Ammon's horn (tissue), 1 donor: Measurements from ENCODE around the gene ZAP70.
"Not testable (repeated sequence)": the region's sequence is repeated elsewhere in the genome, so short reads cannot be mapped to it uniquely, and the experiment has no call there.

Source experiments
- DNase-seq: peaks from one replicate; pipeline ENCODE4 v3.0.0-alpha.2; 2016; ENCODE audit warnings: low spot score

Gene ZAP70

DNA sequence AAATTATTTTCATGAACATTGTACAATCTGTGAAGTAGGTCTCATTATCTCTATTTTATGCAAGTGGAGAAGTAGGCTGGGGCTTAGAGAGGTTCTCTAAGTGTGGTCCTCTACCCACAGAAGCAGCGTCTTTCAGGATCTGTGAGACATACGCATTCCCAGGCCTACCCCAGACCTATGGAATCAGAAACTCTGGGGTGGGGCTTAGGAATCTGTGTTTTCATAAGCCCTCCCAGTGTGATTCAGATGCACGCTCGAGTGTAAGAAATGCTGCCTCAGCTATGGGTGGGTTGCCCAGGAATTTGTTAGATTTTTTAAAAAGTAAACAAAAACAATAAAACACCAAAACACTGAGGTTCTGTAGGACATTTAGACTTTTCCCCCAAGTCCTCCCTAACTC lies 14.8 kb upstream of the ZAP70 start:
- DNase-seq = no peak

DNA sequence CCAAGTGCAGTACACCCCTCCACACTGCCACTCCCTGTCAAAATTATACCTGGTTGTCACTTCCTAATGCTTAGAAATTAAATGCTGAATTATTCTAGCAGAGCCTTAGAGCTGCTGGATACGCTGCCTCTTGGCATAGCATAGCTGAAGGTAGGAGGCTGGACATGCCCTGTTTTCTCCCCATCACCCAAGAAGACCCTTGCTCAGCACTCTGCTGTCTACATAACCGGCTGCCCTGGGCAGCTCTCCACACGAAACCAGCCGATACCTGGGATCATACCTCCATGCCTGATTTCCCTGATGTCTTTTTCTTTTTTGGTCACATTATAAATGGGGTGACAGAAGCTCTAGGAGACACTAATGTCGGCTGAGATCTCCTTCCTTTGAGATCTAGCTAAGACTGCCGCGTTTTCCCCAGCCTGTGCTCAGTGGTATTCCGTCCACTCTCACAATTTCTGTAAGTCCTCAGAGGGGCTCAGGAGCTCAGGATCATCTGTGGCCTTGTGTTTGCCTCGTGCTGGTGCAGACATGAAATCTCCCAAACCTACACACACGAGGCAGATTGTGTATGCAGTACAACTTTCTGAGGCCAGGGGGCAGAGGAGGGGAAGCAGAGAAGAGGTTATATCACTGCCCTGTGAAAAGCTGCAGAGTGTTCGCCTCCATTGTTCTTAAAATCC lies 13.5 kb upstream of the ZAP70 start:
- peak; percentile 67 for DNase-seq

- DNase-seq = no peak
Observed at GRCh38 chr2:97701186-97701585, 12.2 kb upstream of the ZAP70 start.

DNA sequence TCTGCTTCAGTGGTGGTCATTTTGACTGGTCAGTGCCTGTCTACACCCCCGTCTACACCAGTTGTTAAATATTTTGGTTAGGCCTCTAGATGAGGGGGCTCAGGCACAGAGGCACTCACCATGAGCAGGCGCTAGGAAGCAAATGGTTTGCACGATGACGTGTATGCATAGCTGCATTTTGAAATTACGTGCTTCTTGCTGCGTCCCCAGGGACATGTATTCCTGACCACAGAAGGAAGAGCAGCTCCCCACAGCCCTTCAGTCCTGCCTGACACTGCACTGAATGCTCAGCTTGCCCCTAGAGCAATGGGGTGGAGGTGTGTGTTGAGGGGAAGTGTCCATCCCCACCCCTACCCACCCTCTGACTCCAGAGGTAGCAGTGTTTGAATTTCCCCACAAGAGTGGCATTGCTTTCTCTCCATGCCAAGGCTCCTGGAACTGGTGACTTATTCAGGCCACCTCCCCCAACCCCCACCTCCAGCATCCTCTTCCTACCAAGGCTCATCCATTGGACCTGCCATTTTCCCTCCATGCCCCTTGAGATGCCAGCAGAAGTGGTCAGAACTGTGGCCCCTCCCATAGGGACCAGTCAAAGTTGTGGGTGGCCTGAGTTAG lies 11.4 kb upstream of the ZAP70 start:
- no peak for DNase-seq

DNA sequence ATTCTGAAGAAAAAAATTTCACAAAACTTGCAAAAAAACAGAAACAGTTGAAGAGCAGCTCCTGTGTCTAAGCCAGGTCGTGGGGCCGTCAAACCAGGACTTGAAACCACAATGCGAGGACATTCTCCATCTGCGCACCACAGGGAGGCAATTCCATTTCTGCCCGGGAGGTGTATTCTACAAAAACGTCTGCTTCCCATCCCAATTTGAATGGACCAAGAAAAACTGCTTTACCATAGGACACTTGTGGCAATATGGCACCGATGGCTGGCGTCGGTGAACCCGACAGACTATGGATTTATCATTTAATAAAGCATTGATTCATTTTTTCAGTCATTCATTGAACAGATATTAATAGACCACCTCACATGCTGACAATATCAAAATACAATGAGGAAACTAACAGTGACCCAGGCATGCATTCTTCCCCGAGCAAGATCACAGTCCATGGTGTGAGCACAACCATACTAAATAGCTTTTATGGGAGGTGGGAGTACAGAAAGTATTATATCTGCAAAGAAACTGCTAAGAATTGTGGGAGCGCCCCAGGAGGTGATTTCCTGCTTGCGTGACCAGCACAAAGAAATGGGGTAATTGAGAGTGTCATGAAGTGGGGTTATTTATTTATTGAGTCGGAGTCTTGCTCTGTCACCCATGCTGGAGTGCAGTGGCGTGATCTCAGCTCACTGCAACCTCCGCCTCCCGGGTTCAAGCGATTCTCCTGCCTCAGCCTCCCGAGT lies 10.5 kb upstream of the ZAP70 start:
- DNase-seq = no peak

- no peak for DNase-seq
Observed at GRCh38 chr2:97703741-97704140, 9.6 kb upstream of the ZAP70 start.

DNA sequence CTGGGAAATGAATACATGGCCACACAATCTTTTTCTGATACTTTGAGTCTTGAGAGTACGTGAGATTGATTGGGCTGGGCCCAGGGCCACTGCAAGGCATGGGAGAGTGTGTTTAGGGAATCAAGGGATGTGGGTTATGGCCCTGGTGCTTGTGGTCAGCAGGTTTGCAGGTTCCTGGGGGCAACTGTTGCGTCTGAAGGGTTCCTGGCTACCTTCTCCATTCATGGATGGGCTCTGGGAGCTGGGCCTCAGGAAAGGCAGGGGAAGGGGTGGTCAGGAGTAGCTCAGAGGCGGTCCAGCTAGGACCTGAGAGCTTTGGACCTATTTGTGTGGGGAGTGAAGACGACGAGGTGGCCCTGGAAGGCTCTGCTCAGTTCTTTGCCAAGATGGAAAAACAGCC lies 8.4 kb upstream of the ZAP70 start:
- DNase-seq = no peak

DNA sequence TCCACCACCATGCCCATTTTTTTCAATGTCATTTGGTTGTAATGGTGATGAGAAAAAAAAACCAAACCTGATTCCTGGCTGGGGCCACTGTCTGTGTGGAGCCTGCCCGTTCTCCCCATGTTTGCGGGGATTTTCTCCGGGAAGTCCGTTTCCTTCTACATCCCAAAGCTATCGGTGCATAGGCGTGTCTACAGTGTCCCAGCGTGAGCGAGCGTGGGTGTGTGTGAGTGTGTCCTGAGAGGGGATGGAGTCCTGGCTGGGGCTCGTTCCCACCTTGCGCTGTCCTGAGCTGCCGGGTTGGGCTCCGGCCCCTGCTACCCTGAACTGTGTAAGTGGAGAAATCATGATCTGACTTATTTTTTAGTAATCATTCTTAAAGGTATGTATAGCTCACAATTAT lies 7.3 kb upstream of the ZAP70 start:
- no peak for DNase-seq

DNA sequence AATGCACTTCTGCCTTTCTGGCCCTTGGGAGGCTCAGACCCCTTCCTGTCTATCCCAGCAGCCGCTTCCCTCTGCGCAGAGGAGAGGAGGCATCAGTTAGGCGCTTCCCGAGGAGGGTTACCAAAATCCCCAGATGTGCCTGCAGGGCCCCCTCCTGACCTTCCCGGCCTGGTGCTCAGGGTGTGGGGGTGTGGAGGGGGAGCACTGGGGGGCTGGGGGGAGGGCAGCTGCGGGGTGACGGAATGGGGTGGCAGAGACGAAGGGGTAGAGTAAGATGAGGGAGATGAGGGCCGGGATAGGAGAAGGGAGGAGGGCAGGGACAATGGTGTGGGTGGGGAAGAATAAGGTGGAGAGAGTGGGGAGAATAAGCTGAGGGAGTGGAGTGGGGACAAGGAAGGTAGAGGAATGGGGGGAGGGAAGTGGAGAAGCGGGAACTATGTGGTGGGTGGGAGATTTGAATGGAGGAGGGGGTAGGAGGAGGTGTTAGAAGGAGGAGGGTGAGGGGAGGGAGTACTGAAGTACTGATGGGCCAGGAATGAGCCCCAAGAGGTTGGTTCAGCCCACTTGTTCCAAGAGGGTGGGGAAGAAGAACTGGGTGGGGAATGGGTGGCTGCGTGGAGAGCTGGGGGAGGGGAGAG lies 6.5 kb upstream of the ZAP70 start:
- DNase-seq = no peak

DNA sequence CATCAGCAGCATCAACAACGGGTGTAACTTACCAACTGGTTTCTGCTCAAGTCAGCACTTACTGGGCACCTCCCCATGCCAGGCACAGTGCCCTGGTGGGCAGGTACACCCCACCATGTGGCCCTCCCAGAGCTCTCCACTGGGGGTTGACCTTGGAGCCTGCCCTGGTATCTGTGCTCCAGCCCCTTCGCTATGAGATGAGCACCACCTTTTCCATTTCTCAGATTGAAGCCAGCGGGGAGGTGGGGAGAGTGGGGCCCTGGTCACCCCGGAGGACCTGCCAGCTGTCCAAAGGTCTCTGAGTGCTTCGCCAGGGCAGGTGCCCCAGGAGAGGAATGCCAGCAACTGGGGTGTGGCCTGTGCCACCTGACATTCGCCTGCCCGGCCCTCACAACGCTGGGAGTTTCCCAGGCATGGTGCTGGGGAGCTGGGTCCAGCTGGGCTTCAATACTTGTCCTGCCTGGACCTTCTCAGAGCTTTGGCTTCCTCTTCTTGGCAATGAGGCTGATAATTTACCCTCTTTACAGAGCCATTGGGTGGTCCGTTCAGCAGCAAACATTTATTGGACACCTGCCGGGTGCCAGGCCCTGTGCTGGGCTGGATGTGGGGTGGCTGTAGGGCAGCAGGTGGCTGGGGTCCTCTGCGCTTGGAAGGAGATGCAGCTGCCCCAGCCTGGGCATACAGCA lies 5.9 kb upstream of the ZAP70 start:
- no peak for DNase-seq

GRCh38 chr2:97708048-97708380 lies 5.4 kb upstream of the ZAP70 start:
- DNase-seq = no peak

DNA sequence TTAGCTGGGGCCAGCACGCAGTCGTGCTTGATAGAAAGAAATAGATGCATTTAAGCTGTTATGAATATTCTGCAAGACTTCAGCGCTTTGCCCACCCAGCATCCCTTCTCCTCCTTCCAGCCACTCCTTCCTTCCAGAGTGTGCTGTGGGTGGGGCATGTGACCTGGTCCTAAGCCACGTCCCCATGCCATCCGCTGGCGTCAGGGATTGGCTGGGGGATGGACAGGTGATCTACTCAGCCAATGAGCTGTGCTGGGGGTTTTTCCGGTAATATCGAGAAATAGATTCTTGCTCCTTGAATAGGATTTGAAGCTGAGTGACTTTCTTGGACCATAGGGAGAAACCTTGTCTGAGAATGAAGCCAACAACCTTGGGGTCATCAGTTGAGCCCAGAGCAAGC lies 4.8 kb upstream of the ZAP70 start:
- DNase-seq = no peak

DNA sequence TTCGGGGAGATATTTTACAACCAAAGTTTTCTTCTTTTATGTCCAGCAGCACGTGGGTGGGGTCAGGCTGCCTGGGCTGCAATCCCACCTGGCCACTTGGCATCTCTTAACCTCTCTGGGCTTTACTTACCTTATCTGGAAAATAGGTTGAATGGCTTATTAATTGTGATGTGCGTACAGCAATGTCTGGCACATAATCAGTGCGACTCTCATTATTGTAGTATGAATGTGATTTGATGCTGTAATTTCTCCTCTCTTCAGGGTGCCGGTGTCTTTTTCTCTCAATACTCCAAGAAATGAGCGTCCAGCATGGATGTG lies 2.0 kb upstream of the ZAP70 start:
- DNase-seq = no peak

- not testable (repeated sequence) for DNase-seq
Observed at GRCh38 chr2:97712175-97712574, 1.2 kb upstream of the ZAP70 start.

DNA sequence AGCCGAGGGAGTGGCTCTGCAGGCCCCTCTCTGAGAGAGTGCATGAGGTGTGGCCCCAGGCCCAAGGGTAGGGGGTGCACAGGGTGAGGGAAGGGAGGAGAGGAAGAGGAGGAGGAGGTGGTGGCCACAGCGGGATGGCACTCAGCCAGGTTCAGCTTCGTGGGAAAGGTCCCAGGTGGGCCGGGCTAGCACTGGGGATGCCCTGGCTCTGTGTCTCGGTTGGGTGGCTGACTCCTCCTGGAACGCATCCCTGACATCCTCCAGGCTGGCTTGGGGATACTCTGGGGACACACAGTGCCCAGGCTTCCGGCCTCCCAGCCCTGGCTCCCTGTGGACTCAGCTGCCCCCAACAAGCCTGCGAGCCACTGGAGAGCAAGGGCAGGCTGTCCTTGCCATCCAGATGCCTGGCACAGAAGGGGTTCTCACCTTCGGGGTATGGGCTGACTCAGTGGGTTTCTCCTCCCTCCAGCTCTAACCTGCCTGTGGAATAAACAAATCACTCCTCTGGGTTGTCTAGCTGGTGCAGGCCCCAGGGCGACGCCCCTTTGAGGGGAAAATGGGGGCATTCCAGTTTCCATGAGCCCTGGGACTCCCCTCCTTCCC lies 582 bp upstream of the ZAP70 start:
- no peak for DNase-seq

- no peak for DNase-seq
Observed at GRCh38 chr2:97714084-97714949, 941 bp downstream of the ZAP70 start.

DNA sequence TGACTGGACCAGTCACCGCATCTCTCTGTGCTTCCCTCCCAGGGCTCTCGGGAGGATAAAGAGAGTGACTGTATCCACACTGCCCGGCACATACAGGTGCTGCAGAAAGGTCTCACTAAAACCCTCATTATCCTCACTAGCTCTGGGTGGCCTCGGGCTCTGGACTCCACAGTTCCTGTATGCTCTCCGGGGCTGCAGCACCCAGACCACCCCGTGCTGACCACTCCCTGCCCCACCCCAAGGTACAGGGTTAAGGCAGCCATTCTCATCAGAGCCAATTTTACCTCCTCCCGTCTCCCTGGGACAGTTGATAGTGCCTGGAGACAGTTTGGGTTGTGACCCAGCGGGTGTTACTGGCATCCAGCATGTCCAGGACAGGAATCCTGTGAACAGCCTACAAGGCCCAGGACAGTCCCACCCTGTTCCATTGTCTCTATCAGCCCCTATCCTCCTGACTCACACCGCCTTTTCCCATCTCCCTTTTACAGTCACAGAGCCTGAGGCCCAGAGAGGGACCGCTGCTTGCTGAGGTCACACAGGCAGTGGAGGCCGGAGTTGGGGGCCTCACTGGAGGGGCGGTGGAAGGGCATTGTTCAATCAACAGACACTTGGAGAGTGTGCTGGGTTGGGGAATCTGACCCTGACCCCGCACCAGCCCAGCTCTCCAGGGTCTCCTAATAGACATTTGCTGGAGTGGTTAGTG lies 1.7 kb downstream of the ZAP70 start:
- no peak for DNase-seq

- DNase-seq = no peak
Observed at GRCh38 chr2:97715951-97716694, 2.7 kb downstream of the ZAP70 start.

DNA sequence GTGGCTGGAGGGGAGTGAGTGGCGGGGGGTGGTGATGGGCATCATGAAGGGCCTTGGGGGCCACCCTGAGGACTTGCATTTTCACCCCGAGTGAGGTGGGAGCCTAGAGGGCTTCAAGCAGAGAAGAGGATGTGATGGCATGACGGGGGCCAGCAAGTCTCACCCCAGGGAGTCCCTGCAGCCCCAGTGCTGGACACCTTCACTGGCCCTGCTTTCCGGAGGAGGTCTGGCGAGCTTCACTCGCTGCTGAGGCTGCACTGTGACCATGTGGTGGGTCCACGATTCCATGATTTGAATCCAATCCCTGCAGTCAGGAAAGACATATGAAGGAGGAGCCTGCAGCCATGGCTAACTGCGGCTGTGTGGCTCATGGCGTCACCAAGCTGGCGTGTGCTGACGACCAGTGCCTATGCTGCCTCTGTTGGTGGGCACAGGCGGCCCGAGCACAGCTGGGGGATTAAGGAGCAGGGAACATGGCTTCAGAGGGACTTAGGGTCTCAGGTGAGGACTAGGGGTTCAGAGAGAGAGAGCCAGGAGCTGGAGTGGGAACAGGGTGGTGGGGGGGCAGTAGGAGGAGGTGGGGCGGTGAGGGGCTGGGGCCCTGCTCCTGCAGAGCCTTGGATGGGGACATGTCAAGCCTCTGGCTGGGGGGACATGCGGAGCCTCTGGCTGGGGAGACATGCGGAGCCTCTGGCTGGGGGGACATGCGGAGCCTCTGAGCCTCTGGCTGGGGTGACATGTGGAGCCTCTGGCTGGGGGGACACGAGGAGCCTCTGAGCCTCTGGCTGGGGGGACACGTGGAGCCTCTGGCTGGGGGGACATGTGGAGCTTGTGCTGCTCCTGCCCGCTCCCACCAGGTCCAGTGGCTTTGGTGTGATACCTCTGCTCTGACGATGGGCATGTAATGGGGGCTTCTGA lies 3.6 kb downstream of the ZAP70 start:
- DNase-seq = no peak
